ENCODE measurements around the gene FAM170B. TPM values are rescaled to one million over a fixed set of nuclear protein-coding genes. Genes with fewer than 3 reads are reported as not detected.

The FAM170B gene
- total RNA-seq, 2 donors from 2014 or later: not detected

GRCh38 chr10:49153115-49153514 lies 19.3 kb upstream of the FAM170B start:
- Histone ChIP-seq H3K27me3 (no peaks in the 10 kb centered on the region), H3K9ac (ENCODE audit: low read depth in 2 of 2, low read length in 2 of 2) (no peak overlapping the region), H3K4me3 (no peak overlapping the region), H3K36me3 (no peaks in the 10 kb centered on the region), H3K27ac (no peak overlapping the region), H3K9me3 (no peaks in the 10 kb centered on the region), H3K4me1 (no peaks in the 10 kb centered on the region)
- no peak for DNase-seq
- no peak for TF ChIP-seq CTCF (IDR thresholded peaks at IDR 0.05)
- intact Hi-C loops (cut with DNase I): no loop called here

DNA sequence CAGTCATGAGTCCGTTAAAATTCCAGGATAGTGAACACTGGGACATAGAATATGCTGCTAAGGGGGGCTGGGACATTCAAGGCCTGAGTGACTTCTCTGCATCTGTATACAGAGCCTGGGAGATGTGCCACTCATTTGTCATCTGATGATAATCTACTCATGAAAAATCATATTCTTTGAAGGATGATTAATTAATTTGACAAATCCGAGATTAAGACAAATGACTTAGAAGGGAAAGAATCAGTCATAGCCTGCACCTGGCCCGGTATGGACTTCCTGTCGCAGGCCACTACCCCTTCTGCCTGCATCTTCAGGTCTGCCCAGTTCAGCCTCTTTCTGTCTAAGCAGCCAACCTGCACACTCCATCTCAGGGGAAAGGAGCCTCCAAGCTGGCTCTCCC lies 18.8 kb upstream of the FAM170B start:
- Histone ChIP-seq H3K9me3 (no peaks in the 10 kb centered on the region), H3K4me3 (no peak overlapping the region), H3K27me3 (no peaks in the 10 kb centered on the region), H3K9ac (ENCODE audit: low read depth in 2 of 2, low read length in 2 of 2) (no peak overlapping the region), H3K4me1 (no peaks in the 10 kb centered on the region), H3K36me3 (no peaks in the 10 kb centered on the region), H3K27ac (no peak overlapping the region)
- no peak for DNase-seq
- intact Hi-C loops (cut with DNase I): no loop called here
- TF ChIP-seq CTCF (IDR thresholded peaks at IDR 0.05): no peak

GRCh38 chr10:49152037-49152436 lies 18.2 kb upstream of the FAM170B start:
- no peak for DNase-seq
- Histone ChIP-seq H3K9ac (ENCODE audit: low read depth in 2 of 2, low read length in 2 of 2) (no peak overlapping the region), H3K36me3 (no peaks in the 10 kb centered on the region), H3K9me3 (no peaks in the 10 kb centered on the region), H3K4me3 (no peak overlapping the region), H3K27me3 (no peaks in the 10 kb centered on the region), H3K4me1 (no peaks in the 10 kb centered on the region), H3K27ac (no peak overlapping the region)
- intact Hi-C loops (cut with DNase I): no loop called here
- TF ChIP-seq CTCF (IDR thresholded peaks at IDR 0.05): no peak

- no peaks in the 10 kb centered on the region for H3K9me3 ChIP-seq
- DNase-seq: no peak
- no peaks in the 10 kb centered on the region for H3K4me1 ChIP-seq
- no peak overlapping the region for H3K4me3 ChIP-seq
- TF ChIP-seq CTCF (IDR thresholded peaks at IDR 0.05): no peak
- no peaks in the 10 kb centered on the region for H3K27me3 ChIP-seq
- H3K36me3 ChIP-seq: no peaks in the 10 kb centered on the region
- no peak overlapping the region for H3K9ac ChIP-seq (ENCODE audit: low read depth in 2 of 2, low read length in 2 of 2)
- intact Hi-C loops (cut with DNase I): no loop called here
- H3K27ac ChIP-seq: no peak overlapping the region
These were observed 17.7 kb upstream of the FAM170B start for GRCh38 chr10:49151481-49151880.

DNA sequence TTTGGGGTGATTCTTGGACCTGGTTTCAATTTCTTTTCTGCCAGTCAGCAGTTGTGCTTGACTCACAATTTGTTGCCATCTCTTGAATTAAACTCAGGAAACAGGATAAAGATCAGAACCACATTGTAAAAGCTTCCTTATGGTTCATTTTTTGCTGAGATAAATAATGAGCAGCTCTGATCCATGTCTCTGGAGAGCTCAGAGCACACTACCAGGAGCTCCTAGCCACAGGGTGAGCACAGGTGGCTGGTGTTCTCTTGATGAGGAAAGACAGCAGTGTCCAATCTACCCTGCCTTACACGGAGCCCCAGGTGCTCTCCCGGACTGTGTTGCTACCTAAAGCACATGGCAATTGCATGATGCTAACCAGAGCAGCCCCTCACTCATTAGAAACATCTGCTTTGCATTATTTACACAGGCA lies 17.2 kb upstream of the FAM170B start:
- H3K27ac ChIP-seq: no peak overlapping the region
- no peaks in the 10 kb centered on the region for H3K36me3 ChIP-seq
- H3K4me3 ChIP-seq: no peak overlapping the region
- no peak for TF ChIP-seq CTCF (IDR thresholded peaks at IDR 0.05)
- H3K9ac ChIP-seq (ENCODE audit: low read depth in 2 of 2, low read length in 2 of 2): no peak overlapping the region
- H3K9me3 ChIP-seq: no peaks in the 10 kb centered on the region
- DNase-seq: no peak
- intact Hi-C loops (cut with DNase I): no loop called here
- H3K27me3 ChIP-seq: no peaks in the 10 kb centered on the region
- no peaks in the 10 kb centered on the region for H3K4me1 ChIP-seq

- Histone ChIP-seq H3K27me3 (no peaks in the 10 kb centered on the region), H3K27ac (no peak overlapping the region), H3K9ac (ENCODE audit: low read depth in 2 of 2, low read length in 2 of 2) (no peak overlapping the region), H3K4me1 (no peaks in the 10 kb centered on the region), H3K4me3 (no peak overlapping the region), H3K36me3 (no peaks in the 10 kb centered on the region), H3K9me3 (no peaks in the 10 kb centered on the region)
- no peak for TF ChIP-seq CTCF (IDR thresholded peaks at IDR 0.05)
- intact Hi-C loops (cut with DNase I): no loop called here
- DNase-seq: no peak
These were observed 16.6 kb upstream of the FAM170B start for GRCh38 chr10:49150426-49150825.
